NCI-H82 treated with DMSO at 0.1 percent for 48 hours (cell line): ENCODE data around the gene API5.

Experiments
- DNase-seq: peaks from one replicate; lab custom pipeline; 2025; ENCODE audit not compliant: unreplicated experiment; lab: John Stamatoyannopoulos, UW

Gene API5

GRCh38 chr11:43358801-43359421, 47.1 kb downstream of the API5 start, which contains the start of gene TTC17:
Gene TTC17 (plus strand): TSS chr11:43358920. CDS start chr11:43358955, 35 bp downstream.
- DNase-seq = peak; percentile 60

DNA sequence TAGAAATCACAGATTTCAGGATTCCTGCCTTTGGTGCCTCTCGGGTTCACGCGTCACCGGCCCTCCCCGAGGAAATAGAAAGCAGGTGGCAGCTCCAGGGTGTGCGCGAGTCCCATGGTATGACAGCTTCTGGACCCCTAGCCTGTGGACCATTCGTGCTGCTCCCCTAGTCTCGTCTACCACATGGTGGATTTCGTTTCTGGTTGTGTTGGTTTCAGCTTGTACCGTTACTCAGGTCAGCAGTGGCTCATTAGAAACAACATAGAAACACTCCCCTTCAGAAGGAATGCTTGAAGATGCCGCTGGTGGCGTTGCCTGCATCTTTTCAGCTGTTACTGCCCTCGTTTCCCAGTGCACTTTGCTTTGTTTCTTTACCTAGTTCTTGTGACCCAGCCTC, 47.6 kb downstream of the API5 start:
- DNase-seq = no peak

DNA sequence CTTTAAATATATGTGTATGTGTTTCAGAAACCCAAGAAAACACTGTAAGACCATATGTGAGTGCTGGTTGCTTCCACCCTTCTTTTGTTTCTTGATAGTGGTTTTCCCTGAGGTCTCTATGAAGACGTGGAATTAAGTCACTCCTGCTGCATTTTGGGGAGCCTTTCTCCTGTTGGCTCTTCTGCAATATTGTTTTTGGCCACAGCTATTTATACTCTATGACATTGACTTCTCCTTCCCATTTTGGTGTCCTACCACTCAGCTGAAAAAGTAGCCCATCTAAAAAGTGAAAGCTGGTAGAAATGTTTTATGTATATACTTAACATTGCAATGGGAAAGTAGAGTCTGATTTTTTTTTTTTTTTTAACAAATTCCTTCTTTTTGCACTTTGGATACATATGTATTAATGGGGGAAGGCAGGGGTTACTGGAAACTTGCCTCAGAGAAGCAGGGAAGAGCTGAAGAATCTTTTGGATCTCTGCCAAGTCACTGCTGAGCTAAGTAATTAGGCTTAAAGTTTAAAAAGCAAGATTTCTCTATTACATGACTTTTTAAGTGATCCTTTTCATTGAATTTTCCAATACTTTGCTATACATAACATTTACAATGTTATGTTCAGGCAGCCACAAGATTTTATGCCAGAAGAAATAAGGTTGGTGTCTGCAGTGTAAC, 48.7 kb downstream of the API5 start:
- DNase-seq = peak; percentile 38

GRCh38 chr11:43366677-43367076, 54.9 kb downstream of the API5 start:
- DNase-seq = no peak

DNA sequence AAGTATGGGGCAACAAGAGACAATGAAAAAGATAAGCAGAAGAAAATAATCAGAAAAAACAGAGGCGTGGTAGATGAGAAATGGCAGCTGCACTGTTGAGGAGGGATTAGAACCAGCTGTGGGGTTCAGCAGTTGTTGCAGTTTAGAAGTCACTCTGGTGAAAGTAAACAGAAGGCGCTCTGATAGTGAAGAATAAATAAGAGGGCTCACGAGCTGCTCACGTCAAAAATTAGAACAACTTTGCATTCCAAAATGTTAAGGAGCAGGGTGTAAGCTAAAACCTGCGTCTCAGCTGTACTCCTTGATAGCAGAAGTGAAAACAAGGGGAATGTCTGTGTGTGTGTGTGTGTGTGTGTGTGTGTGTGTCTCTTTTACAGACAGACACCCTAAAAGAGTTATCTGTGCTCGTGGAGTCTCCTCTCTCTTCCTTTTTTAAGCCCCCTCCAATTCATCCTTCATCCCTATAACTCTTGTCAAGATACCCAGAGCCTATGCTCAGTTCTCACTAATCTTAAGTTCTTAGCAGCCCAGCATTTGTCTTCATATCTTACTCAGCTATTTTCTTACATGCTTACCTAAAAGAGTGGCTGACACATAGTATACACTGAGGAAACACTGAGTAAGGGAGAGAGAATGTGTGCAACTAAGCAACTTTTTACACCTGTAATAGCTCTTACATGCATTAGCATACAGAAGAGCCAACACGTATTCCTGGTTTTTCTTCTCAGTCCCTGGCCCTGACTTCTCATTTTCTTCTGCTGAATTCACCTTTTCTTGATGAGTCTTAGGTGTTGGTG, 55.8 kb downstream of the API5 start:
- no peak for DNase-seq

GRCh38 chr11:43376065-43376464, 64.3 kb downstream of the API5 start:
- no peak for DNase-seq

DNA sequence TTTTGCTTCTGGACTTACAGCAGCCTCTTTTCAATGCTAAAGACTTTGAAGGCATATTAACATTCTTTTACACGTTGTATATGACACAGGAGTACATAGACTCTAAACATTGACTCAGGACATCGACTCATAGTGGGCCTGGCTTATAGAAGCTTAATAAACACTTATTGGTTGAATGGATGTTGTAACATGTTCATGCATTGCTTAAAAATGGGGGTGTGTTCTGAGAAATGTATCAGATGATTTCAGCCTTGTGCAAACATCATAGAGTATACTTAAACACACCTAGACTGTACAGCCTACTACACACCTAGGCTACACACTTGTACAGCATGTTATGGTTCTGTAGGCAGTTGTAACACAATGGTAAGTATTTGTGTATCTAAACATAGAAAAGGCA, 64.8 kb downstream of the API5 start:
- DNase-seq = no peak

DNA sequence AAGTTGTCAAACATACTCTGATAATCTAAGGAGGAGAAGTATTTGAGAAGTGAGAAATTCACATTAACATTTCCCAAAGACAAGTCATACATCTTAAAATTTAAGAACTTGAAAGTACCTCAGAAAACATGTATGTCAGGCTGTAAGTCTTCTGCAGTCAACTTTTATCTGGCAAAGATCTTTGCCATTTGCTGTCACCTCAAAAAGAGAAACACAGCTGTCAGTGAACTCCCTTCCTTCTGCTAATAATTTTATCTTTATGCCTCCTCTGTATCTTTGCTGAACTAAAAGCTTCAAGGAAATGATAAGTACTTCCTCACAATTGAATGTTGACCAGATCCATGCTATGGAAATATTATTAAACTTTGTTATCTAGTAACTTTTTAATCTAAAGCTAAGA, 65.6 kb downstream of the API5 start:
- no peak for DNase-seq

GRCh38 chr11:43378897-43379296, 67.1 kb downstream of the API5 start:
- no peak for DNase-seq

DNA sequence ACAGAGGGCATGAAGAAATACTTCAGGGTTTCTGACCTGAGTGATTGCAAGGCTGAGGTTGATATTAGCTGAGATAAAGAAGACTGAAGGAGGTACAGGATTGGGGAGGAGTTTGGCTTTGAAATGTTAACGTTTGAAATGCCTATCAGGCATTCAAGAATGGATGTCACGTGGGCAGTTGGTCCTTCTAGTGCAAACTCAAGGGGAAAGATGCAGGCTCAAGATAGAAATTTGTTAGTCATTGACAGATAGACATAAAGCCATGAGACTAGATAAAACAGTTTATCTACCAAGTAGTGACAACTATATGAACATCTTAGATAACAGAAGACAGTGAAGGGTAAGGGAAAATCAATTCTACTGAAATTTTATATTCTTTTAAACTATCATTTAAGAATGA, 70.0 kb downstream of the API5 start:
- DNase-seq = no peak

DNA sequence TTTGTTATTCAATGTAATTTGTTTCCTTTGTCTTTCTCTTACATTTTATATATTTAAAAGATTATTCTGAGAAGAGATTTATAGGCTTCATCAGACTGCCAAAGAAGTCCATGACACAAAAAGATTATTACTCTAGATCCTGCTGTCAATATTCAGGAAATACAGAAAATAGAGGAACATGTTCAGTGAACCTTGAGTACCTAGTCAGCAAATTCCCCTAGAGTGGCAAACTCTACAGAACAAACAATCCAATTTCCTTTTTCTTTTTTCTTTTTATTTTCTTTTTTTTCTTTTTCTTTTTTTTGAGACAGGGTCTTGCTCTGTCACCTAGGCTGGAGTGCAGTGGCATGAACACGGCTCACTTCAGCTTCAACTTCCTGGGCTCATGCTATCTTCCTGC, 70.8 kb downstream of the API5 start:
- no peak for DNase-seq

- DNase-seq = no peak
Measured at GRCh38 chr11:43384393-43384792, 72.6 kb downstream of the API5 start.

DNA sequence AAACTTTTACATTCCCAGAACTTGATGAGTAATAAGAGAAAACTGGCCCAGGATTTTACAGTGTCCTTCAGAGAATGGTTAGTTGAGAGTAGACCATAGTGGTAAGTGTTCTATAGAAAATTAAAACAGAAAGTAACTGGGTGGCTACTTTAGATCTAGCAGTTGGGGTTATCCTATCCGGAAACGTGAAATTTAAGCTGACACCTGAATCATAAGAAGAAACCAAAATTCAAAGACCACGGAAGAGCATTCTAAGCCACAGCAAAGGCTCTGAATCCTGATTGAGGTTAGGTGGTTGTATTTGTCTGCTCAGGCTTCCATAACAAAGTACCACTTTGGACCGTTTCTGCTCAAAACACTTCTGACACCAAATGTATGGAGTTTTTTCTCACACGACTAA, 80.9 kb downstream of the API5 start:
- DNase-seq = no peak

DNA sequence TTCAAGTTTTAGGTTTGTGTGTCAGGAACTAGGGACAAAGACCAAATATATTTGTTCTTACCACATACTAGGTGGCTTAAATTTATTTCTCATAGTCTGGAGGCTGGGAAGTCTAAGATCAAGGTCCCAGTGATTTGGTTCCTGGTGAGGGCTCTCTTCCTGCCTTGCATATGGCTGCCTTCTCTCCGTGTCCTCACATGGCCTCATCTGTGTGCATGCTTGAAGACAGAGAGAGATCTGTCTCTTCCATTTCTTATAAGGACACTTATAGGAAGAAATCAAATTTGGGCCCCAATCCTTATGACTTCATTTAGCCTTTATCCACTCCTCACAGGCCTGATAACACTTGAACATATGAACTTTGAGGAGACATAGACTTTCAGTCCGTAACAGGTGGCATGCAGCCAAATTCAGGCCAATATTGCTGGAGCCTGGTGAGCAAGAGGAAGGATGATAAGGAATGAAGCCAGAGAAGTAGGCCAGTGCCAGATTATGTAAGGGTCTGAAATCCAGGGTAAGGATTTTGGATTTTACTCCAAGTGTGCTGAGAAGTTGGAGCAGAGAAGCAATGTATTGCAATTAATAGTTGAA, 82.1 kb downstream of the API5 start:
- DNase-seq = no peak
